ENCODE data around the gene ACSF3.

DNA sequence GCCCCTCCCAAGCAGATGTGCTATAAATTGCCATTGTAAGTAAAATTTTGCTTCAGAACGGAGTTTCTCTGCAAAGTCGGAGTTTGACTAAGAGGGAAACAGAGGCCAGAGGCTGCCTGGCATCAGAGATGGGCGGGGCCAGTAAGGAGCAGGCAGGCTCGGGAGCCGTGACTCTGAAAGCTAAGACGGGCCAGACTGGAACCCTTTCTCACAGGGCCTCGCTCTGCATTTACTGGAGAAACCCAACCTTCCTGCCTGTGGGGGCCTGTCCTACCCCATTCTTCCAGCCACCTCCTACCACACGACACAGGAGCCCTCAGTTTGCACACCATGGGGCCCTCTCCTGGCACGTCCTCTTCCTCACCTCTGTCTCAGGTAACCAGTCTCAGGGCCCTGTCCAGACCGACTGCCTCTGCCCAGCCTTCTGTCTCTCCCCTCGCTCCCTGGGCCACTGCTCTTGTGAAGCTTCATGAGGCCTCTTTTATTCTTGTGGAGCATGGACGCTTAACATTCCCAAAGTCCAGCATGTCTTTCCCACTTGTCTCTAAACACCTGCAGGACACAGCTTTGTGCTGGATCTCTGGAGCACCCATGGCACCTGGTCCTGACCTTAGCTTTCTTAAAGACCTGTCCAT, 48.4 kb upstream of the ACSF3 start:
- no peak for TF ChIP-seq POLR2A (IDR thresholded peaks at IDR 0.05; ENCODE audit: extremely low read depth, insufficient read length)
- TF ChIP-seq, protein P1, sequence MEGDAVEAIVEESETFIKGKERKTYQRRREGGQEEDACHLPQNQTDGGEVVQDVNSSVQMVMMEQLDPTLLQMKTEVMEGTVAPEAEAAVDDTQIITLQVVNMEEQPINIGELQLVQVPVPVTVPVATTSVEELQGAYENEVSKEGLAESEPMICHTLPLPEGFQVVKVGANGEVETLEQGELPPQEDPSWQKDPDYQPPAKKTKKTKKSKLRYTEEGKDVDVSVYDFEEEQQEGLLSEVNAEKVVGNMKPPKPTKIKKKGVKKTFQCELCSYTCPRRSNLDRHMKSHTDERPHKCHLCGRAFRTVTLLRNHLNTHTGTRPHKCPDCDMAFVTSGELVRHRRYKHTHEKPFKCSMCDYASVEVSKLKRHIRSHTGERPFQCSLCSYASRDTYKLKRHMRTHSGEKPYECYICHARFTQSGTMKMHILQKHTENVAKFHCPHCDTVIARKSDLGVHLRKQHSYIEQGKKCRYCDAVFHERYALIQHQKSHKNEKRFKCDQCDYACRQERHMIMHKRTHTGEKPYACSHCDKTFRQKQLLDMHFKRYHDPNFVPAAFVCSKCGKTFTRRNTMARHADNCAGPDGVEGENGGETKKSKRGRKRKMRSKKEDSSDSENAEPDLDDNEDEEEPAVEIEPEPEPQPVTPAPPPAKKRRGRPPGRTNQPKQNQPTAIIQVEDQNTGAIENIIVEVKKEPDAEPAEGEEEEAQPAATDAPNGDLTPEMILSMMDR (IDR thresholded peaks at IDR 0.05; ENCODE audit: low read depth, low read length) = no peak
- no peak for TF ChIP-seq MYC (IDR thresholded peaks at IDR 0.05; ENCODE audit: low read depth, low read length)
- TF ChIP-seq, protein P2, sequence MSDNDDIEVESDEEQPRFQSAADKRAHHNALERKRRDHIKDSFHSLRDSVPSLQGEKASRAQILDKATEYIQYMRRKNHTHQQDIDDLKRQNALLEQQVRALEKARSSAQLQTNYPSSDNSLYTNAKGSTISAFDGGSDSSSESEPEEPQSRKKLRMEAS (IDR thresholded peaks at IDR 0.05; ENCODE audit: low read depth, low read length) = no peak
